Epithelial cell of esophagus (primary cell): ENCODE data around the gene ARMC7.
A peak's percentile ranks its signal among the peaks of the same experiment; 100 is the strongest.

Experiments
- DNase-seq: peaks from one replicate; pipeline ENCODE4 v3.0.0; 2010; ENCODE audit warnings: low read depth
- H3K4me3 ChIP-seq: 2 replicates; pipeline ENCODE4 v1.5.1; 2011; ENCODE audit warnings: mild to moderate bottlenecking, low read length, control low read depth
- CTCF ChIP-seq: IDR thresholded peaks from 2 replicates; pipeline ENCODE4 v1.5.1; 2011; ENCODE audit warnings: low read depth, mild to moderate bottlenecking, low read length, control low read depth, inconsistent platforms; ENCODE audit not compliant: insufficient read depth; ENCODE audit errors: missing control alignments

The ARMC7 gene

DNA sequence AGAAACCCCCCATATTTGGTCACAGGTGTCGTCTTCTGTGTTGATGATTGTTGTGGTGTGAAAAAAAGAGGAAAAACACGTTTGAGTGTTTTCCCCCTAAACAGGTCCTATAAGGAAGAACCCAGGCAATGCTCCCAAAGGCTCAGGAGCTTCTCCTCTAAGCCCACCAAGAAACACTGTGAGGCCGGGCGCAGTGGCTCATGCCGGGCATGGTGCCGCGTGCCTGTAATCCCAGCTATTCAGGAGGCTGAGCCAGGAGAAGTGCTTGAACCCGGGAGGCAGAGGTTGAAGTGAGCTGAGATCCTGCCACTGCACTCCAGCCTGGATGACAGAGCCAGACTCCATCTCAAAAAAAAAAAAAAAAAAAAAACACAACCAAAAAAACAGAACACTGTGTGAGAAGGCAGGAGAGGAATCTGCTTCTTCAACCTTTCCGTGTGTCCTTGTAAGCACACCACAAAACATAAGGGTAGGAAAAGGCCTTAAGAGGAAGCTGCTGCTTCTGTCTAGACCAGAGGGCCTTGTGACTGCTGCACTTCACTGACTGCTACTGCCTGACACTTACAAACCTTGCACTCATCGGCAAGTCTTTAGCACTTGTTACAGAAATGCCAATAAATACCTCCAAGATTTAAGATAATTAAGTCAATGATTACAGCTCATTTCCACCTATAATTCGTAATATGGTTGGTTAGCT lies 35.2 kb downstream of the ARMC7 start:
- no peak overlapping the region for H3K4me3 ChIP-seq
- TF ChIP-seq CTCF = no peak
- DNase-seq = no peak

DNA sequence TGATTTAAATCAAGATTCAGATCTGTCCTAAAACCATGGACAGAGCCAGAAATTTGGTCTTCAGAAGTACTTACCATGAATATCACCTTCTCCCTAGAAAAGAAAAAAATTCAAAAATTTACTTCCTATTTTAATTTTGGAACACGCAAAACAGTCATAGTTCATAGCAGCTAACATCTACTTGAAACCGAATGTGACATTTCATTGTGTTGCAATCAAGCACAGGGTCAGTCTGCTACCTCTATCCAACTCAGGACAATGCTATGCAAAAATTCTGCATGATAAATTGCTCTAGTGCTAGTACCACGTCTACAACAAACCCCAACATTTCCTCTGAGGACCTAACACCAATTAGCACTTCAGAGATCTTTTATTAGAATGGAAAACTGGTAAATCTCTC lies 36.8 kb downstream of the ARMC7 start:
- no peak overlapping the region for H3K4me3 ChIP-seq
- no peak for DNase-seq
- TF ChIP-seq CTCF = no peak

GRCh38 chr17:75147878-75148546 lies 38.2 kb downstream of the ARMC7 start:
- no peak for TF ChIP-seq CTCF
- no peak overlapping the region for H3K4me3 ChIP-seq
- DNase-seq = no peak

GRCh38 chr17:75151930-75152329 lies 42.2 kb downstream of the ARMC7 start:
- peak overlapping the region; percentile 85 for H3K4me3 ChIP-seq
- TF ChIP-seq CTCF = no peak
- peak; percentile 62 for DNase-seq

GRCh38 chr17:75152523-75152921 lies 42.8 kb downstream of the ARMC7 start:
- peak overlapping the region; percentile 85 for H3K4me3 ChIP-seq
- TF ChIP-seq CTCF = no peak
- no peak for DNase-seq

- TF ChIP-seq CTCF = no peak
- H3K4me3 ChIP-seq = peak overlapping the region; percentile 85
- DNase-seq = peak; percentile 73
Measured at GRCh38 chr17:75152922-75153779, 43.4 kb downstream of the ARMC7 start.
